IPS DF 4.7 (cell line): ENCODE measurements around the gene CYP2R1.

ENCODE experiments used
- DNase-seq: peaks from one replicate; pipeline ENCODE4 v3.0.0-alpha.2; 2013; ENCODE audit warnings: low spot score; ENCODE audit errors: extremely low read depth

Gene CYP2R1

GRCh38 chr11:14835496-14836492, 56.2 kb downstream of the CYP2R1 start:
- no peak for DNase-seq
